Measurements from ENCODE around the gene TRPM4.
A peak's percentile ranks its signal among the peaks of the same experiment; 100 is the strongest.

DNA sequence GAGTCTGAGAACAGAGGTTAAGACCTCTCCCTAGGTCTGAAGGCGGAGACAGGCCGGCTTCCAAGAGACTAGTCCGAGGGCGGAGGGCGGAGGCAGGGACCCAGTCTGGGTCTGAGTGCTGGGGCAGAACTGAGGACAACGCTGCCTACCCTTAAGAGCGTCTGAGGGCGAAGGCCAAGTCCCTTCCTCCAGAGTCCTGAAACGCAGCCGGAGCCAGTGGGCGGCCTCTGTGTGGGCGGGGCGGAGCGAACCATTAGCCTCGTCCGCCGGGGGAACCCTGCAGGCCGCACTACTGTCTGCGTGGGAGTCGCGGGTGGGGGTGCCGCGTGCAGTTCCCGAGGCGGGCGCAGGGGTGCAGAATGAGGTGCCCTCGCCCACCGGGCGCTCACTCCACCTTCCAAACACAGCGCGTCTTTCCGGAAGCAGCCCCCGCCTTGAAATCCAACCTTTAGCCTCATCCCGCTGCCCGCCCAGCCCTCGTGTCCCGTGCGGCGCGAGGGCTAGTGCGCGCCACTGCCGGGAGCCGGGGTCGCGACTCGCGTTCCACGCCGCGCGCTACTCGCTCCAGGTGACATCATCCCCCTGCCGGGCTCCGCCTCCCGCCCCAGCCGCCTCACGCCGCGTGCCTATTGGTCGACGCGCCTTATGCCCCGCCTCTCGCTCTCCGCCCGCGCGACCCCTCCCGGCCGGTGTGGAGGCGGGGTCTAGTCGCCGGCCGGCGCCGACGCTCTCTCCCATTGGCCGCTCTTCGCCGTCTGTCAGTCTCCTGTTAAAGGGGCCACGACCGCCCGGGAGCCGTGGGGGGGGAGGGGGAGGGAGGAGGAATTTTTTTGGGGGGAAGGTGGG, 38.8 kb upstream of the TRPM4 start, which contains the start of gene C19orf73:
- peak in 4 of 6 experiments; percentile 21 to 50 (median 40) for TF ChIP-seq CTCF (IDR thresholded peaks at IDR 0.05)
- peak; percentile 37 to 74 for TF ChIP-seq POLR2A (IDR thresholded peaks at IDR 0.05)

Data from Peyer's patch (tissue), 4 donors.